ENCODE measurements around the gene KIF25.
A peak's percentile ranks its signal among the peaks of the same experiment; 100 is the strongest.

Gene KIF25

GRCh38 chr6:168071620-168072019, 74.1 kb downstream of the KIF25 start:
- no peak overlapping the region for H3K4me3 ChIP-seq (ENCODE audit: low read length)
- no peak overlapping the region for H2BK120ac ChIP-seq (ENCODE audit: low read depth, low read length)
- H3K79me2 ChIP-seq (ENCODE audit: control insufficient read depth, insufficient read depth, low read length), result no peaks in the 10 kb centered on the region
- H3K23ac ChIP-seq (ENCODE audit: low read length), result no peak overlapping the region
- no peak overlapping the region for H4K8ac ChIP-seq (ENCODE audit: low read depth, low read length)
- H3K4ac ChIP-seq (ENCODE audit: low read depth, low read length), result no peak overlapping the region
- no CpG with 5 or more reads among the region's 9 CpGs for WGBS (ENCODE audit: extremely low coverage, insufficient coverage, low lambda C conversion rate)
- peak; percentile 79 for DNase-seq
- H3K56ac ChIP-seq (ENCODE audit: low read length), result no peak overlapping the region
- no peak overlapping the region for H2BK5ac ChIP-seq (ENCODE audit: low read length)
- H2AK5ac ChIP-seq (ENCODE audit: low read length), result no peak overlapping the region
- no peaks in the 10 kb centered on the region for H3K4me1 ChIP-seq (ENCODE audit: control insufficient read depth, low read depth, low read length)
- no peak overlapping the region for H4K5ac ChIP-seq (ENCODE audit: low read length)
- no peaks in the 10 kb centered on the region for H3K36me3 ChIP-seq (ENCODE audit: control insufficient read depth, insufficient read depth, low read length)
- H3K9ac ChIP-seq (ENCODE audit: low read length), result no peak overlapping the region
- H2BK15ac ChIP-seq (replicated peaks; ENCODE audit: low read depth), result no peak overlapping the region
- H3K79me1 ChIP-seq (ENCODE audit: low read length), result no peaks in the 10 kb centered on the region
- no peak overlapping the region for H3K4me2 ChIP-seq (ENCODE audit: low read length)
- H3K27me3 ChIP-seq (ENCODE audit: insufficient read depth, low read length, poor library complexity), result no peaks in the 10 kb centered on the region
- no peak overlapping the region for H3K18ac ChIP-seq (ENCODE audit: low read length)
- H3K27ac ChIP-seq (ENCODE audit: low read depth, low read length), result no peak overlapping the region

- Histone ChIP-seq H3K9ac (ENCODE audit: low read length) (no peak overlapping the region), H4K5ac (ENCODE audit: low read length) (no peak overlapping the region), H3K4ac (ENCODE audit: low read depth, low read length) (no peak overlapping the region), H3K79me2 (ENCODE audit: control insufficient read depth, insufficient read depth, low read length) (no peaks in the 10 kb centered on the region), H3K56ac (ENCODE audit: low read length) (no peak overlapping the region), H3K4me1 (ENCODE audit: control insufficient read depth, low read depth, low read length) (no peaks in the 10 kb centered on the region), H3K18ac (ENCODE audit: low read length) (no peak overlapping the region), H2BK15ac (replicated peaks; ENCODE audit: low read depth) (no peak overlapping the region), H2BK120ac (ENCODE audit: low read depth, low read length) (no peak overlapping the region), H3K4me2 (ENCODE audit: low read length) (no peak overlapping the region), H3K79me1 (ENCODE audit: low read length) (no peaks in the 10 kb centered on the region), H3K4me3 (ENCODE audit: low read length) (no peak overlapping the region), H3K23ac (ENCODE audit: low read length) (no peak overlapping the region), H3K27ac (ENCODE audit: low read depth, low read length) (no peak overlapping the region), H2AK5ac (ENCODE audit: low read length) (no peak overlapping the region), H3K36me3 (ENCODE audit: control insufficient read depth, insufficient read depth, low read length) (no peaks in the 10 kb centered on the region), H3K27me3 (ENCODE audit: insufficient read depth, low read length, poor library complexity) (no peaks in the 10 kb centered on the region), H2BK5ac (ENCODE audit: low read length) (no peak overlapping the region), H4K8ac (ENCODE audit: low read depth, low read length) (no peak overlapping the region)
- no peak for DNase-seq
- WGBS (ENCODE audit: extremely low coverage, insufficient coverage, low lambda C conversion rate), result no CpG with 5 or more reads among the region's 24 CpGs
These were observed 74.8 kb downstream of the KIF25 start for GRCh38 chr6:168072261-168072660.

DNA sequence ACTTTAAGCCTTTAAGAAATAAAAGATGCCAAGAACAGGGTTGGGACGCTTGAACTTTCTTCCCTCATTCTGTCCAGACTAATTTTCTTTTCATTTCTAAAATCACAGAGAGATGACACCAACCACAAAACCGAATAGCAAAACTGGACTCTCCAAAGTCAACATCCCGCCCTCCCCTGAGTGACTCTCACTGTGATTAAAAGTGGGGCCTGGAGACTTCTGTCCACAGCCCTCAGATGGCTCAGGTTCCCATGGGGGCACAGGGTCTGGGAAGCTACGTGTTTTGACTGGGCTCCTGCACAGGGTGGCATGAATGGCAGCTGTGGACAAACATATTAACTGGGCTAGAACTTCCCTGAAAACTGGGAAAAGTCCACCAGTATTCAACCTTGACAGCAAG, 75.3 kb downstream of the KIF25 start:
- Histone ChIP-seq H2AK5ac (ENCODE audit: low read length) (no peak overlapping the region), H2BK5ac (ENCODE audit: low read length) (no peak overlapping the region), H4K5ac (ENCODE audit: low read length) (no peak overlapping the region), H3K4ac (ENCODE audit: low read depth, low read length) (no peak overlapping the region), H3K4me1 (ENCODE audit: control insufficient read depth, low read depth, low read length) (no peaks in the 10 kb centered on the region), H3K9ac (ENCODE audit: low read length) (no peak overlapping the region), H4K8ac (ENCODE audit: low read depth, low read length) (no peak overlapping the region), H3K27ac (ENCODE audit: low read depth, low read length) (no peak overlapping the region), H3K79me1 (ENCODE audit: low read length) (no peaks in the 10 kb centered on the region), H3K18ac (ENCODE audit: low read length) (no peak overlapping the region), H3K4me2 (ENCODE audit: low read length) (no peak overlapping the region), H3K4me3 (ENCODE audit: low read length) (no peak overlapping the region), H2BK15ac (replicated peaks; ENCODE audit: low read depth) (no peak overlapping the region), H3K36me3 (ENCODE audit: control insufficient read depth, insufficient read depth, low read length) (no peaks in the 10 kb centered on the region), H3K27me3 (ENCODE audit: insufficient read depth, low read length, poor library complexity) (no peaks in the 10 kb centered on the region), H3K79me2 (ENCODE audit: control insufficient read depth, insufficient read depth, low read length) (no peaks in the 10 kb centered on the region), H3K23ac (ENCODE audit: low read length) (no peak overlapping the region), H3K56ac (ENCODE audit: low read length) (no peak overlapping the region), H2BK120ac (ENCODE audit: low read depth, low read length) (no peak overlapping the region)
- DNase-seq, result no peak
- WGBS (ENCODE audit: extremely low coverage, insufficient coverage, low lambda C conversion rate), result no CpG with 5 or more reads among the region's 4 CpGs

GRCh38 chr6:168073937-168074730, 76.7 kb downstream of the KIF25 start:
- Histone ChIP-seq H3K4me3 (ENCODE audit: low read length) (no peak overlapping the region), H4K8ac (ENCODE audit: low read depth, low read length) (no peak overlapping the region), H2BK15ac (replicated peaks; ENCODE audit: low read depth) (no peak overlapping the region), H3K56ac (ENCODE audit: low read length) (no peak overlapping the region), H3K9ac (ENCODE audit: low read length) (no peak overlapping the region), H3K4me2 (ENCODE audit: low read length) (no peak overlapping the region), H3K36me3 (ENCODE audit: control insufficient read depth, insufficient read depth, low read length) (no peaks in the 10 kb centered on the region), H4K5ac (ENCODE audit: low read length) (no peak overlapping the region), H3K79me1 (ENCODE audit: low read length) (no peaks in the 10 kb centered on the region), H3K4ac (ENCODE audit: low read depth, low read length) (no peak overlapping the region), H3K27ac (ENCODE audit: low read depth, low read length) (no peak overlapping the region), H3K18ac (ENCODE audit: low read length) (no peak overlapping the region), H2AK5ac (ENCODE audit: low read length) (no peak overlapping the region), H3K27me3 (ENCODE audit: insufficient read depth, low read length, poor library complexity) (no peaks in the 10 kb centered on the region), H2BK5ac (ENCODE audit: low read length) (no peak overlapping the region), H2BK120ac (ENCODE audit: low read depth, low read length) (no peak overlapping the region), H3K79me2 (ENCODE audit: control insufficient read depth, insufficient read depth, low read length) (no peaks in the 10 kb centered on the region), H3K4me1 (ENCODE audit: control insufficient read depth, low read depth, low read length) (no peaks in the 10 kb centered on the region), H3K23ac (ENCODE audit: low read length) (no peak overlapping the region)
- WGBS (ENCODE audit: extremely low coverage, insufficient coverage, low lambda C conversion rate), result no CpG with 5 or more reads among the region's 13 CpGs
- no peak for DNase-seq

DNA sequence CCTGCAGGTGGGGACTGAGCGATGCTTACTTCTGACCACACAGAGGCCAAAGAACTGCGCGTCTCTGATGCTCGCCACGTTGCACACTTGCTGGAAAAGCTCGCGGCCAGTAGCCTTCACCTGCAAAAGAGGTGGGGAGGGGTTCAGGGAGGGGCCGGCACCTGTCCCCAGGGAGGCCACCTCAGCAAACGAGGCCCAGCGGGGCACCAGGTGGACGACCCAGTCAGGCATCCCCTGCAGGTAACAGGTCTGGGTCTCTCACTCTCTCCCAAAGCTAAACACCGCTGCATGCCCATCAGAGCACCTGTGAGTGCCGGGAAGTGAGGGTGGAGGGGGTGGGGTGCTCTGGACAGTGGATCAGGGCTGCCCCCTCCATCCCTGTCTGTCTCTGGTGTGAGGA, 77.7 kb downstream of the KIF25 start:
- Histone ChIP-seq H3K9ac (ENCODE audit: low read length) (no peak overlapping the region), H3K36me3 (ENCODE audit: control insufficient read depth, insufficient read depth, low read length) (no peaks in the 10 kb centered on the region), H3K79me1 (ENCODE audit: low read length) (no peaks in the 10 kb centered on the region), H2BK15ac (replicated peaks; ENCODE audit: low read depth) (no peak overlapping the region), H2AK5ac (ENCODE audit: low read length) (no peak overlapping the region), H3K23ac (ENCODE audit: low read length) (no peak overlapping the region), H3K4me1 (ENCODE audit: control insufficient read depth, low read depth, low read length) (no peaks in the 10 kb centered on the region), H4K5ac (ENCODE audit: low read length) (no peak overlapping the region), H3K4ac (ENCODE audit: low read depth, low read length) (no peak overlapping the region), H3K27me3 (ENCODE audit: insufficient read depth, low read length, poor library complexity) (no peaks in the 10 kb centered on the region), H4K8ac (ENCODE audit: low read depth, low read length) (no peak overlapping the region), H2BK120ac (ENCODE audit: low read depth, low read length) (no peak overlapping the region), H3K56ac (ENCODE audit: low read length) (no peak overlapping the region), H2BK5ac (ENCODE audit: low read length) (no peak overlapping the region), H3K27ac (ENCODE audit: low read depth, low read length) (no peak overlapping the region), H3K4me2 (ENCODE audit: low read length) (no peak overlapping the region), H3K4me3 (ENCODE audit: low read length) (no peak overlapping the region), H3K18ac (ENCODE audit: low read length) (no peak overlapping the region), H3K79me2 (ENCODE audit: control insufficient read depth, insufficient read depth, low read length) (no peaks in the 10 kb centered on the region)
- WGBS (ENCODE audit: extremely low coverage, insufficient coverage, low lambda C conversion rate), result no CpG with 5 or more reads among the region's 13 CpGs
- DNase-seq, result no peak

DNA sequence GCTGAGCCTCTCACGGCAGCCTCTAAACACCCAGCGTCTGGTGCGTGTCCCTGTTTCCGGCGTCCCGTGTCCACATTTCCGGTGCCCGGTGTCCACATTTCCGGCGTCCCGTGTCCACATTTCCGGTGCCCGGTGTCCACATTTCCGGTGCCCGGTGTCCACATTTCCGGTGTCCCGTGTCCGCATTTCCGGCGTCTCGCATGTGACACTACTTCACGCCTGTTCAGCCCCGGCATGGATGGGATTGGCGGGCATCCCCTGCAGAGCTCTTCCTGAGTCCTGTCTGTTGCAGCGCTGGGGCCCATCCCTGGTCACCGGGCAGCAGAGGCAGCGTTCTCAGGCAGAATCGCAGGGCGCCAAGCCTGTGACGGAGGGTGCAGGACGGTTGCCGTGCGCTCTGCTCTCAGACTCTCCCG, 78.3 kb downstream of the KIF25 start:
- Histone ChIP-seq H2BK15ac (replicated peaks; ENCODE audit: low read depth) (no peak overlapping the region), H2AK5ac (ENCODE audit: low read length) (no peak overlapping the region), H2BK5ac (ENCODE audit: low read length) (no peak overlapping the region), H3K23ac (ENCODE audit: low read length) (no peak overlapping the region), H3K79me2 (ENCODE audit: control insufficient read depth, insufficient read depth, low read length) (no peaks in the 10 kb centered on the region), H3K4me2 (ENCODE audit: low read length) (no peak overlapping the region), H4K8ac (ENCODE audit: low read depth, low read length) (no peak overlapping the region), H3K18ac (ENCODE audit: low read length) (no peak overlapping the region), H2BK120ac (ENCODE audit: low read depth, low read length) (no peak overlapping the region), H3K27me3 (ENCODE audit: insufficient read depth, low read length, poor library complexity) (no peaks in the 10 kb centered on the region), H3K4me3 (ENCODE audit: low read length) (no peak overlapping the region), H3K4ac (ENCODE audit: low read depth, low read length) (no peak overlapping the region), H4K5ac (ENCODE audit: low read length) (no peak overlapping the region), H3K27ac (ENCODE audit: low read depth, low read length) (no peak overlapping the region), H3K79me1 (ENCODE audit: low read length) (no peaks in the 10 kb centered on the region), H3K9ac (ENCODE audit: low read length) (no peak overlapping the region), H3K4me1 (ENCODE audit: control insufficient read depth, low read depth, low read length) (no peaks in the 10 kb centered on the region), H3K56ac (ENCODE audit: low read length) (no peak overlapping the region), H3K36me3 (ENCODE audit: control insufficient read depth, insufficient read depth, low read length) (no peaks in the 10 kb centered on the region)
- no peak for DNase-seq
- no CpG with 5 or more reads among the region's 34 CpGs for WGBS (ENCODE audit: extremely low coverage, insufficient coverage, low lambda C conversion rate)

Measured in mesendoderm (in vitro differentiated cells).